Vagina (tissue), 2 donors: ENCODE measurements around the gene FXYD1.

Source experiments
- POLR2A ChIP-seq, 2 donors: fragments of 450-650 bp; IDR thresholded peaks; one replicate each; pipeline ENCODE4 v1.6.1; 2017; ENCODE audit warnings: antibody characterized with exemption in 2 of 2, mild to moderate bottlenecking in 2 of 2, moderate library complexity in 2 of 2
- TF ChIP-seq, protein P1 (sequence below), 3 experiments: fragments of 450-650 bp in 2 of 3; fragments of 200-600 bp in 1 of 3; sonication (generic) in 1 of 3; IDR thresholded peaks; one replicate each; pipeline ENCODE4 v1.5.1; 2017 to 2019; ENCODE audit warnings: antibody characterized with exemption in 3 of 3, mild to moderate bottlenecking in 2 of 3, moderate library complexity in 2 of 3

DNA sequence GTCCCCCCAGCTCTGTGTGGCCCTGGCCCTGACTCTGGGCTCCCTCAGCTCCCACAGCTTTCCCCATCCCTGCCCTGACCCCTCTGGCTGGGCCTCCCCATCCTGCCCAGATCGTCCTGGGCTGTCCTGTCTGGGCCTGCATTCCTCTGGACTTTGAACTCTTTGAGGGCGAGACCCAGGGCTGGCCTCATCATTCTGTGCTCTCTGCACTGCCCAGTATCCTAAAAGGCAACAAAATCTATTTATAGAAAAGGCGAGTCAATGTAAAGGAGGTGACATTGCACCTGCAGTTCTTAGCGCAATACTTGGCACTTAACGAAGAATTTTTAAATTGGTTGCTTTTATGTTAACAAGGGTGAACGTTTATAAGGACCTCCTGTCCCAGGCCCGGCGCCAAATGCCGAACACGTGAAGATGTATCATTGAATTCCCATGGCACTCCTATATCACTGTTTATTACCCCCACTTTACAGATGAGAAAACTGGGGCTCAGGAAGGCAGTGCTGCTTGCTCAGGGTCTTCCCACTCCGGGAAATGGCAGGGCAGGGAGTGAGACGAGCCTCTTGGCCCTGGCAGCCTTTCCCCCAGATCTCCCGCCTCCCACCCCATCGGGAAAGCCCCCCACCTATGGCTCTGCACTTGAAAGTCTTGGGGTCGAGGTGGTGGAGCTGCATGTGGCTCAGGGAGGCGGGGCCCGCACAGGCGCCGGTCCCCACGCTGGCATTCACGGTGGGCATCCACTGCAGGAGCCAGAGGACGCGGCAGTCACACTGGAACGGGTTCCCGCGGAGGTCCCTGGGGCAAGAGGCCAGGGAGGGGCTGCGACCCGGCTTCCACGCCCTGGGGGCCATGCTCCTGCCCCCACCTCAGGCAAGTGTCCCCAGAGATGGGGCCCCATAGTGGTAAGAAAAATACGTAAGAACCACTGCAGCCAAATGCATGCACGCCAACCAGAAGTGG lies 7.6 kb upstream of the FXYD1 start:
- TF ChIP-seq, protein P1, sequence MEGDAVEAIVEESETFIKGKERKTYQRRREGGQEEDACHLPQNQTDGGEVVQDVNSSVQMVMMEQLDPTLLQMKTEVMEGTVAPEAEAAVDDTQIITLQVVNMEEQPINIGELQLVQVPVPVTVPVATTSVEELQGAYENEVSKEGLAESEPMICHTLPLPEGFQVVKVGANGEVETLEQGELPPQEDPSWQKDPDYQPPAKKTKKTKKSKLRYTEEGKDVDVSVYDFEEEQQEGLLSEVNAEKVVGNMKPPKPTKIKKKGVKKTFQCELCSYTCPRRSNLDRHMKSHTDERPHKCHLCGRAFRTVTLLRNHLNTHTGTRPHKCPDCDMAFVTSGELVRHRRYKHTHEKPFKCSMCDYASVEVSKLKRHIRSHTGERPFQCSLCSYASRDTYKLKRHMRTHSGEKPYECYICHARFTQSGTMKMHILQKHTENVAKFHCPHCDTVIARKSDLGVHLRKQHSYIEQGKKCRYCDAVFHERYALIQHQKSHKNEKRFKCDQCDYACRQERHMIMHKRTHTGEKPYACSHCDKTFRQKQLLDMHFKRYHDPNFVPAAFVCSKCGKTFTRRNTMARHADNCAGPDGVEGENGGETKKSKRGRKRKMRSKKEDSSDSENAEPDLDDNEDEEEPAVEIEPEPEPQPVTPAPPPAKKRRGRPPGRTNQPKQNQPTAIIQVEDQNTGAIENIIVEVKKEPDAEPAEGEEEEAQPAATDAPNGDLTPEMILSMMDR (IDR thresholded peaks at IDR 0.05): no peak
- TF ChIP-seq POLR2A (IDR thresholded peaks at IDR 0.05): no peak
